IPS-20b (cell line): ENCODE measurements around the gene MELTF.

Source experiments
- H3K27ac ChIP-seq: one replicate; pipeline ENCODE4 v1.5.1; 2013; ENCODE audit warnings: low read length
- H3K27me3 ChIP-seq: 2 replicates; pipeline ENCODE4 v1.6.1; 2013; ENCODE audit warnings: mild to moderate bottlenecking, low read length, inconsistent platforms; ENCODE audit not compliant: insufficient read depth
- H3K36me3 ChIP-seq: 2 replicates; pipeline ENCODE4 v1.6.1; 2013; ENCODE audit warnings: low read depth, mild to moderate bottlenecking, inconsistent platforms, low read length, moderate library complexity; ENCODE audit not compliant: insufficient read depth
- H3K4me1 ChIP-seq: 2 replicates; pipeline ENCODE4 v1.6.1; 2013; ENCODE audit warnings: mild to moderate bottlenecking, control low read depth, inconsistent platforms, low read length, moderate library complexity; ENCODE audit not compliant: insufficient read depth
- H3K4me3 ChIP-seq: 2 replicates; pipeline ENCODE4 v1.5.1; 2013; ENCODE audit warnings: mild to moderate bottlenecking, low read length, inconsistent platforms
- H3K9ac ChIP-seq: 2 replicates; pipeline ENCODE4 v1.6.1; 2013; ENCODE audit warnings: low read depth, mild to moderate bottlenecking, inconsistent platforms, low read length, moderate library complexity
- H3K9me3 ChIP-seq: 2 replicates; pipeline ENCODE4 v1.6.1; 2013; ENCODE audit warnings: mild to moderate bottlenecking, low read depth, low read length, inconsistent platforms; ENCODE audit not compliant: insufficient read depth

MELTF gene

GRCh38 chr3:197014942-197015575 is 14.6 kb downstream of the MELTF start:
- Histone ChIP-seq H3K27me3 (no peaks in the 10 kb centered on the region), H3K9me3 (no peaks in the 10 kb centered on the region), H3K36me3 (no peaks in the 10 kb centered on the region), H3K9ac (no peak overlapping the region), H3K27ac (no peak overlapping the region), H3K4me1 (no peaks in the 10 kb centered on the region), H3K4me3 (no peak overlapping the region)

GRCh38 chr3:197014024-197014423 is 15.6 kb downstream of the MELTF start:
- no peaks in the 10 kb centered on the region for H3K4me1 ChIP-seq
- H3K4me3 ChIP-seq: no peak overlapping the region
- H3K9ac ChIP-seq: no peak overlapping the region
- H3K36me3 ChIP-seq: no peaks in the 10 kb centered on the region
- H3K27me3 ChIP-seq: no peaks in the 10 kb centered on the region
- H3K27ac ChIP-seq: no peak overlapping the region
- H3K9me3 ChIP-seq: no peaks in the 10 kb centered on the region

GRCh38 chr3:197012540-197012883 is 17.1 kb downstream of the MELTF start:
- no peaks in the 10 kb centered on the region for H3K27me3 ChIP-seq
- H3K4me1 ChIP-seq: no peaks in the 10 kb centered on the region
- H3K9me3 ChIP-seq: no peaks in the 10 kb centered on the region
- no peak overlapping the region for H3K4me3 ChIP-seq
- no peak overlapping the region for H3K9ac ChIP-seq
- H3K27ac ChIP-seq: no peak overlapping the region
- H3K36me3 ChIP-seq: no peaks in the 10 kb centered on the region

GRCh38 chr3:197011780-197012539 is 17.7 kb downstream of the MELTF start:
- Histone ChIP-seq H3K27me3 (no peaks in the 10 kb centered on the region), H3K9ac (no peak overlapping the region), H3K4me1 (no peaks in the 10 kb centered on the region), H3K4me3 (no peak overlapping the region), H3K27ac (no peak overlapping the region), H3K36me3 (no peaks in the 10 kb centered on the region), H3K9me3 (no peaks in the 10 kb centered on the region)

GRCh38 chr3:197010556-197011351 is 18.9 kb downstream of the MELTF start:
- Histone ChIP-seq H3K36me3 (no peaks in the 10 kb centered on the region), H3K9ac (no peak overlapping the region), H3K27ac (no peak overlapping the region), H3K27me3 (no peaks in the 10 kb centered on the region), H3K4me1 (no peaks in the 10 kb centered on the region), H3K4me3 (no peak overlapping the region), H3K9me3 (no peaks in the 10 kb centered on the region)

- H3K4me1 ChIP-seq: no peaks in the 10 kb centered on the region
- H3K27me3 ChIP-seq: peaks cover 10% of the 10 kb centered on the region
- H3K9ac ChIP-seq: no peak overlapping the region
- no peak overlapping the region for H3K4me3 ChIP-seq
- no peaks in the 10 kb centered on the region for H3K9me3 ChIP-seq
- no peak overlapping the region for H3K27ac ChIP-seq
- H3K36me3 ChIP-seq: no peaks in the 10 kb centered on the region
These were observed 20.0 kb downstream of the MELTF start for GRCh38 chr3:197009532-197010019.

- H3K27ac ChIP-seq: no peak overlapping the region
- H3K36me3 ChIP-seq: no peaks in the 10 kb centered on the region
- H3K9me3 ChIP-seq: no peaks in the 10 kb centered on the region
- 0 out of 2 replicates have a peak, but pooled peaks cover 3% of the 10 kb centered on the region for H3K4me1 ChIP-seq
- peaks cover 19% of the 10 kb centered on the region for H3K27me3 ChIP-seq
- no peak overlapping the region for H3K9ac ChIP-seq
- no peak overlapping the region for H3K4me3 ChIP-seq
These were observed 21.0 kb downstream of the MELTF start for GRCh38 chr3:197008436-197009209.

GRCh38 chr3:197007953-197008352 is 21.7 kb downstream of the MELTF start:
- Histone ChIP-seq H3K4me1 (0 out of 2 replicates have a peak, but pooled peaks cover 3% of the 10 kb centered on the region), H3K9me3 (no peaks in the 10 kb centered on the region), H3K9ac (no peak overlapping the region)

GRCh38 chr3:197007296-197007940 is 22.2 kb downstream of the MELTF start:
- Histone ChIP-seq H3K27ac (no peak overlapping the region), H3K4me1 (0 out of 2 replicates have a peak, but pooled peaks cover 3% of the 10 kb centered on the region), H3K9me3 (no peaks in the 10 kb centered on the region), H3K36me3 (no peaks in the 10 kb centered on the region), H3K4me3 (no peak overlapping the region), H3K27me3 (peaks cover 24% of the 10 kb centered on the region), H3K9ac (no peak overlapping the region)

More at GRCh38 chr3:197007953-197008352, 21.7 kb downstream of the MELTF start:
- H3K36me3 ChIP-seq: no peaks in the 10 kb centered on the region
- no peak overlapping the region for H3K27ac ChIP-seq
- peaks cover 22% of the 10 kb centered on the region for H3K27me3 ChIP-seq
- no peak overlapping the region for H3K4me3 ChIP-seq

GRCh38 chr3:197006860-197007259 is 22.8 kb downstream of the MELTF start:
- Histone ChIP-seq H3K4me1 (0 out of 2 replicates have a peak, but pooled peaks cover 3% of the 10 kb centered on the region), H3K4me3 (no peak overlapping the region), H3K9me3 (no peaks in the 10 kb centered on the region), H3K27ac (no peak overlapping the region), H3K27me3 (peaks cover 29% of the 10 kb centered on the region), H3K9ac (no peak overlapping the region), H3K36me3 (no peaks in the 10 kb centered on the region)

- H3K36me3 ChIP-seq: no peaks in the 10 kb centered on the region
- no peak overlapping the region for H3K4me3 ChIP-seq
- H3K9me3 ChIP-seq: no peaks in the 10 kb centered on the region
- peaks cover 32% of the 10 kb centered on the region for H3K27me3 ChIP-seq
- no peak overlapping the region for H3K9ac ChIP-seq
- no peak overlapping the region for H3K27ac ChIP-seq
- 0 out of 2 replicates have a peak, but pooled peaks cover 3% of the 10 kb centered on the region for H3K4me1 ChIP-seq
These were observed 23.2 kb downstream of the MELTF start for GRCh38 chr3:197006446-197006845.
